ENCODE data around the gene STK33.

The STK33 gene

GRCh38 chr11:8370812-8371515, 223.1 kb downstream of the STK33 start:
- no peak for DNase-seq

- no peak for DNase-seq
Observed at GRCh38 chr11:8369592-8370205, 224.3 kb downstream of the STK33 start.

GRCh38 chr11:8368772-8369171, 225.3 kb downstream of the STK33 start:
- DNase-seq = no peak

- no peak for DNase-seq
Observed at GRCh38 chr11:8368194-8368593, 225.8 kb downstream of the STK33 start.

GRCh38 chr11:8366316-8366715, 227.7 kb downstream of the STK33 start:
- DNase-seq = no peak

GRCh38 chr11:8365216-8365941, 228.6 kb downstream of the STK33 start:
- no peak for DNase-seq

GRCh38 chr11:8363921-8364320, 230.1 kb downstream of the STK33 start:
- no peak for DNase-seq

GRCh38 chr11:8362899-8363298, 231.1 kb downstream of the STK33 start:
- no peak for DNase-seq

GRCh38 chr11:8362491-8362890, 231.5 kb downstream of the STK33 start:
- no peak for DNase-seq

- DNase-seq = no peak
Observed at GRCh38 chr11:8361664-8362210, 232.3 kb downstream of the STK33 start.

GRCh38 chr11:8361206-8361605, 232.8 kb downstream of the STK33 start:
- DNase-seq = no peak

GRCh38 chr11:8360086-8360828, 233.8 kb downstream of the STK33 start:
- DNase-seq = no peak

- no peak for DNase-seq
Observed at GRCh38 chr11:8359521-8359920, 234.5 kb downstream of the STK33 start.

- DNase-seq = no peak
Observed at GRCh38 chr11:8357891-8358566, 236.0 kb downstream of the STK33 start.

GRCh38 chr11:8357505-8357888, 236.5 kb downstream of the STK33 start:
- no peak for DNase-seq

- DNase-seq = no peak
Observed at GRCh38 chr11:8356721-8357504, 237.1 kb downstream of the STK33 start.

GRCh38 chr11:8356216-8356615, 237.8 kb downstream of the STK33 start:
- DNase-seq = no peak

- no peak for DNase-seq
Observed at GRCh38 chr11:8355416-8355742, 238.6 kb downstream of the STK33 start.

GRCh38 chr11:8354622-8355415, 239.2 kb downstream of the STK33 start:
- no peak for DNase-seq

- DNase-seq = no peak
Observed at GRCh38 chr11:8352876-8353505, 241.0 kb downstream of the STK33 start.

Measured in activated CD4-positive, alpha-beta T cell treated with anti-CD3 and anti-CD28 coated beads for 48 hours (primary cell).